ENCODE results near the gene ATG101. TPM values are rescaled to one million over a fixed set of nuclear protein-coding genes. Genes with fewer than 3 reads are reported as not detected.
"Not testable (repeated sequence)": the region's sequence is repeated elsewhere in the genome, so short reads cannot be mapped to it uniquely, and the experiment has no call there.

ATG101 gene
- total RNA-seq, 1 experiment from 2014 or later: 78.6 TPM

- H3K4me3 ChIP-seq: no peak overlapping the region
- H3K36me3 ChIP-seq: no peaks in the 10 kb centered on the region
- no peak for DNase-seq (ENCODE audit: low read depth in 1 of 2, low spot score in 2 of 2)
- no peaks in the 10 kb centered on the region for H3K4me1 ChIP-seq (replicated peaks)
- H3K27me3 ChIP-seq (replicated peaks): peaks cover 10% of the 10 kb centered on the region
- no peak overlapping the region for H3K27ac ChIP-seq
- no peaks in the 10 kb centered on the region for H3K9me3 ChIP-seq (replicated peaks)
These were observed 26.7 kb downstream of the ATG101 start for GRCh38 chr12:52096332-52097044.

- H3K4me3 ChIP-seq: no peak overlapping the region
- H3K4me1 ChIP-seq (replicated peaks): no peaks in the 10 kb centered on the region
- no peak for DNase-seq (ENCODE audit: low read depth in 1 of 2, low spot score in 2 of 2)
- peaks cover 7% of the 10 kb centered on the region for H3K27me3 ChIP-seq (replicated peaks)
- no peaks in the 10 kb centered on the region for H3K9me3 ChIP-seq (replicated peaks)
- H3K36me3 ChIP-seq: no peaks in the 10 kb centered on the region
- no peak overlapping the region for H3K27ac ChIP-seq
These were observed 27.4 kb downstream of the ATG101 start for GRCh38 chr12:52097045-52097666.

GRCh38 chr12:52104431-52105089, 34.8 kb downstream of the ATG101 start:
- DNase-seq (ENCODE audit: low read depth in 1 of 2, low spot score in 2 of 2); H3K36me3 ChIP-seq; H3K9me3 ChIP-seq (replicated peaks); H3K4me1 ChIP-seq (replicated peaks); H3K27ac ChIP-seq; H3K4me3 ChIP-seq; H3K27me3 ChIP-seq (replicated peaks): not testable (repeated sequence)

GRCh38 chr12:52116222-52117125, 46.7 kb downstream of the ATG101 start:
- not testable (repeated sequence) for H3K4me1 ChIP-seq (replicated peaks); H3K36me3 ChIP-seq; H3K4me3 ChIP-seq; H3K27me3 ChIP-seq (replicated peaks); H3K27ac ChIP-seq; DNase-seq (ENCODE audit: low read depth in 1 of 2, low spot score in 2 of 2); H3K9me3 ChIP-seq (replicated peaks)

GRCh38 chr12:52117806-52118475, 48.2 kb downstream of the ATG101 start:
- not testable (repeated sequence) for DNase-seq (ENCODE audit: low read depth in 1 of 2, low spot score in 2 of 2); H3K9me3 ChIP-seq (replicated peaks); H3K27ac ChIP-seq; H3K36me3 ChIP-seq; H3K4me1 ChIP-seq (replicated peaks); H3K4me3 ChIP-seq; H3K27me3 ChIP-seq (replicated peaks)

GRCh38 chr12:52119398-52120254, 49.8 kb downstream of the ATG101 start:
- H3K27ac ChIP-seq: no peak overlapping the region
- H3K4me3 ChIP-seq: no peak overlapping the region
- peaks cover 5% of the 10 kb centered on the region; the same call in 1 of the 2 replicates for H3K27me3 ChIP-seq (replicated peaks)
- no peaks in the 10 kb centered on the region for H3K9me3 ChIP-seq (replicated peaks)
- no peaks in the 10 kb centered on the region for H3K4me1 ChIP-seq (replicated peaks)
- H3K36me3 ChIP-seq: no peaks in the 10 kb centered on the region
- no peak for DNase-seq (ENCODE audit: low read depth in 1 of 2, low spot score in 2 of 2)

- H3K27ac ChIP-seq: no peak overlapping the region
- no peak for DNase-seq (ENCODE audit: low read depth in 1 of 2, low spot score in 2 of 2)
These were observed 51.4 kb downstream of the ATG101 start for GRCh38 chr12:52120951-52121823.

GRCh38 chr12:52121824-52122539, 52.2 kb downstream of the ATG101 start:
- Histone ChIP-seq H3K27me3 (replicated peaks) (peaks cover 5% of the 10 kb centered on the region; the same call in 1 of the 2 replicates), H3K4me3 (no peak overlapping the region), H3K4me1 (replicated peaks) (no peaks in the 10 kb centered on the region), H3K9me3 (replicated peaks) (no peaks in the 10 kb centered on the region), H3K36me3 (no peaks in the 10 kb centered on the region), H3K27ac (no peak overlapping the region)
- no peak for DNase-seq (ENCODE audit: low read depth in 1 of 2, low spot score in 2 of 2)

More at GRCh38 chr12:52120951-52121823, 51.4 kb downstream of the ATG101 start:
- no peaks in the 10 kb centered on the region for H3K4me1 ChIP-seq (replicated peaks)
- H3K9me3 ChIP-seq (replicated peaks): no peaks in the 10 kb centered on the region
- no peak overlapping the region for H3K4me3 ChIP-seq
- no peaks in the 10 kb centered on the region for H3K36me3 ChIP-seq
- H3K27me3 ChIP-seq (replicated peaks): peaks cover 5% of the 10 kb centered on the region; the same call in 1 of the 2 replicates

GRCh38 chr12:52122540-52122871, 52.7 kb downstream of the ATG101 start:
- H3K27me3 ChIP-seq (replicated peaks): peaks cover 5% of the 10 kb centered on the region; the same call in 1 of the 2 replicates
- no peaks in the 10 kb centered on the region for H3K36me3 ChIP-seq
- no peak overlapping the region for H3K4me3 ChIP-seq
- H3K4me1 ChIP-seq (replicated peaks): no peaks in the 10 kb centered on the region
- H3K27ac ChIP-seq: no peak overlapping the region
- no peaks in the 10 kb centered on the region for H3K9me3 ChIP-seq (replicated peaks)
- DNase-seq (ENCODE audit: low read depth in 1 of 2, low spot score in 2 of 2): no peak

GRCh38 chr12:52122904-52123303, 53.1 kb downstream of the ATG101 start:
- no peaks in the 10 kb centered on the region for H3K4me1 ChIP-seq (replicated peaks)
- no peak overlapping the region for H3K27ac ChIP-seq
- no peak overlapping the region for H3K4me3 ChIP-seq
- no peaks in the 10 kb centered on the region for H3K9me3 ChIP-seq (replicated peaks)
- no peak for DNase-seq (ENCODE audit: low read depth in 1 of 2, low spot score in 2 of 2)
- H3K27me3 ChIP-seq (replicated peaks): peaks cover 5% of the 10 kb centered on the region; the same call in 1 of the 2 replicates
- H3K36me3 ChIP-seq: no peaks in the 10 kb centered on the region

- 0 out of 2 replicates have a peak, but pooled peaks cover under 1% of the 10 kb centered on the region for H3K27me3 ChIP-seq (replicated peaks)
- no peak for DNase-seq (ENCODE audit: low read depth in 1 of 2, low spot score in 2 of 2)
- H3K27ac ChIP-seq: no peak overlapping the region
- H3K4me1 ChIP-seq (replicated peaks): no peaks in the 10 kb centered on the region
- H3K36me3 ChIP-seq: no peaks in the 10 kb centered on the region
- H3K4me3 ChIP-seq: no peak overlapping the region
- no peaks in the 10 kb centered on the region for H3K9me3 ChIP-seq (replicated peaks)
These were observed 53.9 kb downstream of the ATG101 start for GRCh38 chr12:52123487-52124186.

Measured in SJSA1 (cell line).